ENCODE results near the gene HIBCH.
"Not testable (repeated sequence)": the region's sequence is repeated elsewhere in the genome, so short reads cannot be mapped to it uniquely, and the experiment has no call there.

The HIBCH gene, protein sequence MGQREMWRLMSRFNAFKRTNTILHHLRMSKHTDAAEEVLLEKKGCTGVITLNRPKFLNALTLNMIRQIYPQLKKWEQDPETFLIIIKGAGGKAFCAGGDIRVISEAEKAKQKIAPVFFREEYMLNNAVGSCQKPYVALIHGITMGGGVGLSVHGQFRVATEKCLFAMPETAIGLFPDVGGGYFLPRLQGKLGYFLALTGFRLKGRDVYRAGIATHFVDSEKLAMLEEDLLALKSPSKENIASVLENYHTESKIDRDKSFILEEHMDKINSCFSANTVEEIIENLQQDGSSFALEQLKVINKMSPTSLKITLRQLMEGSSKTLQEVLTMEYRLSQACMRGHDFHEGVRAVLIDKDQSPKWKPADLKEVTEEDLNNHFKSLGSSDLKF

DNA sequence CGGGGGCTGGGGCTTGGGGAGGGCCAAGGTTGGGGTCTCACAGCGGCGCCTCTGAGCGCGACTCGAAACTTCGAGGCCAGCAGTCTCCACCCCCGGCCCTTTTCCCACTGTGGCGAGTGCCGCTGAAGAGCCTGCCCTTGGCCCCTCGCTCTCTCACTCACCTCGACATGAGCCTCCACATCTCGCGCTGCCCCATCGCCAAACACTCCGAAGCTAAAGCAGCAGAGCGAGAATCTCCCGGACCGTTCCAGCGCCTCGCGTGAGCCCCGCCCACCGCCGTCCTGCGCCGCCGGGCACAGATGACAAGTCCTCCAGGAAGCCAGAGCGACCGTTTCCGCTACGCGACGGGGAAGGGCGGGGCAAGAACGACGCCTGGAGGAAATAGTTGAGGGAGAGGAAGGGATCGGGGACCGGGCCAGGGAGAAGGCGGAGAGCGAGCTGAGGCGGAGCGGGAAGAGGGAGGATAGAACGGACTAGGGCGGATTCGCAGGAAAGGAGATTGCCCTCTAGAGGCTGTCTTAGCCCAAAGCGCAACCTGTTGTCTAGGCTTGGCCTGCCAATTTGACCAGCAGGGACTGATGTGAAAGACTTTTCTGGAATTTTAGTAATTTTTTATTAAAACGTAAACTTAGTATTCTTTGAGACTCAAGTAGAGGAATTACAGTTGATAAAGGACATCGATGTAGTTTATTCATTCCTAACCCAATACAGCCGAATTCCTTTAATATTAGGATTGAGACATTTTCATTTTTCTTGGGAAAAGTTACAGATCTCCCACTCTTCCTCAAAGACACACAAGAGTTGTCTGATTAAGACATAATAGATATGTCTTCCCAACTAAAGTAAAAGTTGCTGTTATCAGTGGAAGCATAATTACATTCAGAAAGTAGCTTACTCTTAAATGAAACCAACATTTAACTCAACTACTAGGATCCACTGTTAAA, at the start of gene HIBCH:
Gene HIBCH (minus strand): TSS at position 272 of the 944 bp plus-strand sequence. CDS start 76 bp downstream, at position 196.
- peak; percentile 96 to 98 for DNase-seq (ENCODE audit: low read depth in 2 of 2)

DNA sequence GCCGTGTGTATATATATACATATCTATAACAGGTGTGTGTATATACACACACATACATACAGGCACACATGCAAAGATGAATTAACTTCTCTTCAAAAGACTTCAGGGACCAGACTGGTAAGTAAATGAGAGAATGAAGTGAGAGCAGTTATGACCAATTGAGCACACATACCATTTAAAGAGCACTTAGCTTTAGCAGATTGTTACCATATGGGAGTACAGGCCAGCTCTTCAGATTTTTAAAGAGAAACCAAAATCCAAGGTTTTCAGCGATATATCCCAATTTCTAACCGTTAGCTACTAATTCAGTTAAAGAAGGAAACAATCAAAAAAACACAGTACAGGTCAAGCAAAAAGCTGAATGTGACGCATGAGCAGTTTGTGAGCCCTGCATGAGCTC, 47.5 kb upstream of the HIBCH start:
- DNase-seq (ENCODE audit: low read depth in 2 of 2): no peak

DNA sequence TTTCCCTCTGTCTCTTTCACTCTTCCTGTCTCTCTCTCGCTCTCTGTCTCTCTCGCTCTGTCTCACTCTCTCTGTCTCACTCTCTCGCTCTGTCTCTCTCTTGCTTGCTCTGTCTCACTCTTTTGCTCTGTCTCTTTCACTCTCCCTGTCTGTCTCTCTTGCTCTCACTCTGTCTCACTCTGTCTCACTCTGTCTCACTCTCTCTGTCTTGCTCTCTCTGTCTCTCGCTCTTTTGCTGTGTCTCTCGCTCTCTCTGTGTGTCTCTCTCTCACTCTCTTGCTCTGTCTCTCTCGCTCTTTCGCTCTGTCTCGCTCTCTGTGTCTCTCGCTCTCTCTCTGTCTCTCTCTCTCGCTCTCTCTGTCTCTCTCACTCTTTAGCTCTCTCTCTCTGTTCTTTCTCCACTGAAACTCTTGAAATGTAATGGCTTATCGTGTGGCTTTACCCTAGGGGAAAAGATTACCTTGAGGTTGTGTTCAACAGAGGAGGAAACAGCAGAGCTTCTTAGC, 46.7 kb upstream of the HIBCH start:
- no peak for DNase-seq (ENCODE audit: low read depth in 2 of 2)

DNA sequence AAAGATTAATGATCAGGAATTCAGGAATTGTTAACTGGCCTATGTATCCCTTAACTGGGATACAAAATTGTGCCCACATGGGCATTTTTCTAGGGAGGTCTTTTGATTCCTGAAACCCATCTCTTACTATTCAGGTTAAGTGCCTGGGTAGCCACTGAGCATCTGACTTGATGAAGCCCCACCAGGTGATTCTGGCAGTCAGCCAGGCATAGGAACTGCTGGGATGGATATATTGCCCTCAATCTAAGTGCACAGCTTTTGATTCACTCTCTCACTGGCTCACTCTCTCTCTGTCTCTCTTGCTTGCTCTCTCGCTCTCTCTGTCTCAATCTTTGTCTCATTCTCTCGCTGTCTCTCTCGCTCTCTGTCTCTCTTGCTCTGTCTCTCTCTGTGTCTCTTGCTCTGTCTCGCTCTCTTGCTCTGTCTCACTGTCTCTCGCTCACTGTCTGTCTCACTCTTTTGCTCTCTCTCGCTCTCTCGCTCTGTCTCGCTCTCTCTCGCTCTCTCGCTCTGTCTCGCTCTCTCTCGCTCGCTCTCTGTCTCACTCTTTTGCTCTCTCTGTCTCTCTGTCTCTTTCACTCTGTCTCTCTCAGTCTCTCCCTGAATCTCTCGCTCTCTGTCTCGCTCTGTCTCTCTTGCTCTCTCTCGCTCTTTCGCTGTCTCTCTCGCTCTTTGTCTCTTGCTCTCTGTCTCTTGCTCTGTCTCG, 46.0 kb upstream of the HIBCH start:
- no peak for DNase-seq (ENCODE audit: low read depth in 2 of 2)

DNA sequence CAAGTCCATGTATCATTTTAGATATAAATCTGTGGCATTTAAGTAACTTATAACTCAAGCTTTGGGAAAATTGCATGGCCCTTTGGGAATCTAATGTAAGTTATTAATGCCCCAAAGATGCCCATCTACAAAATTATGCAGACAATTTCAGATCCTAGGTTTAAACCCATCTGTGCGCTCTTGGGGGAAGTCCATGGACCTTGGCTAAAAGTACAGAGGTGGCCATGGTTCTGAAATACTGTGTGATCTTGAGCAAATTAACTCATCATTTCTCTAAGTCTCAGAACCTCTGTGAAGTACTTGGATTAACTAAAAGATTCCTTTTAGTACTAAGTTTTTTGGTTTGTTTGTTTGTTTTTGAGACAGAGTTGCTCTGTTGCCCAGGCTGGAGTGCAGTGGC, 43.3 kb upstream of the HIBCH start:
- no peak for DNase-seq (ENCODE audit: low read depth in 2 of 2)

DNA sequence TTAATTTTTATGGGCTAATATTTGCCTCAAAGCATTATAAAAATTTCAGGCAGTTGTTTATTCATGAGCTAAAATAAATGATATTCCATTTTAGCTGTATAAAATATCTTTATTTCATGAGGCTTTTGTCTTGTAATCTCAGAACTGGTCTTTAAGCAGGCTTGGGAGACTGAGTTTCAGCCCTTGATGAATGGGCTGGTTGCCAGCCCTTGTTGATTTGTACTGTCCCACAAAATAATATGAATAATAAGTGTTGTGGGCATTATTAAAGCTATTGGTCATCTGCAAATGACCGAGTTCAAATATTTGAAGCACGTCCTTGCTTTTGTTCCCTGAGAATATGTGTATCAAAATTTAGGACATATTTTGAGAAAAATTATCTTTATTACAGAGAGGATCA, 41.9 kb upstream of the HIBCH start:
- no peak for DNase-seq (ENCODE audit: low read depth in 2 of 2)

DNA sequence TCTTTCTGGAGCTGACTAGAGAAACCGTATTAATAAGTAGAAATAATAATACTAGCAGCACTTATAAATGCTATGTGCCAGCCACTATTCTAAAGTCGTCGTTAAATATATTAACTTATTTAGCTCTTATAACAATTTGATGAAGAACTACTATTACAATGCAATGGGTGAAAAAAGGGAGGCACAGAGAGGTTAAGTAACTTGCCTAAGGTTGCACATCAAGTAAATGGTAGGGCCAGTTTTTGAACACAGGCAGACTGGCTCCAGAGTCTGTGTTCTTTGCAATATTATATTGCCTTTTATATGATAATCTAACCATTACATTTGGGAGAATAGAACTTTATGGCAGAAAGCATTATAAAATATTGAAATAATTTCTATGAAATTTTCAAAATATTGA, 41.3 kb upstream of the HIBCH start:
- DNase-seq (ENCODE audit: low read depth in 2 of 2): no peak

DNA sequence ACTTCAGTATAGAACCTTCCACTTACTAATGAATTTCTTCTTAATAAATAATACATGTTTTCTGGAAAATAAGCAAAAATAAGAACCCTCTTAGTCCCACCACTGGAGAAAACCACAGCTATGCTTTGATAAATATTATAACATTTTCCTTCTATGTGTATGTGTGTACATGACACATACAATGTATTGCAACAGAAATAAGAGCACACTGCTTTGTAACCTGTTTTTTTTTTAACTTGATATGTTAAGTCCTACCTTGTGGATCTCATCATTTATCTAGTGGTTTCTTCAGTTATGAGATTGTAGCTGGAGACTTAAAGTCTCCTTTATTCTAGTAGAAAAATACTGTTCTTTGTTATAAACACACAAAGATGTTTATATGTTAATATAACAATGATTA, 40.9 kb upstream of the HIBCH start:
- no peak for DNase-seq (ENCODE audit: low read depth in 2 of 2)

DNA sequence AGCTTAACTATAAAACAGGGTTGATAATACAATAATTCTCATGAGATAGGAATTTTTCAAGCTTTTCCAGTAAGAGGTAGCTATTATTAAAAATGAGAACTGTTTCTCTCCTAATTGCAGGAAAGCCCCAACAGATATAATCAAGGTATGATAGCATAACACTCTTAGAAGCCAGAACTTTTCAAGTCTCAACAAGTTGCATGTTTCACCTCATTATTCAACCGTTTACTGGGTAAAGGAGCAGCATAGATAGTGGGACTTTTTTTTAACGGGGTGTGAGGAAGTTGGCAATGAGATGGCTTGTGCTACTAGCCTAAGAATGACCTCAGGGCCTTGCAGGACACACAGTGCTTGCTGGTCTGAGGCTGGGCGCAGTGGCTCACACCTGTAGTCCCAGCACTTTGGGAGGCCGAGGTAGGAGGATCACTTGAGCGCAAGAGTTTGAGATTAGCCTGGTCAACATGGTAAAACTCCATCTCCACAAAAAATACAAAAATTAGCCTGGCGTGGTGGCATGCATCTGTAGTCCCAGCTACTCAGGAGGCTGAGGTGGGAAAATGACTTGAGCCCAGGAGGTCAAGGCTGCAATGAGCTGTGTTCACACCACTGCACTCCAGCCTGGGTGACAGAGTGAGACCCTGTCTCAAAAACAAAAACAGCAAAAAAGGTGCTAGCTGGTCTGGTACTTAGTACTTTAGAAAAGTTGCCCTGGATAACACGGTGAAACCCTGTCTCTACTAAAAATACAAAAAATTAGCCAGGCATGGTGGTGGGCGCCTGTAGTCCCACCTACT, 39.2 kb upstream of the HIBCH start:
- DNase-seq (ENCODE audit: low read depth in 2 of 2): not testable (repeated sequence)

DNA sequence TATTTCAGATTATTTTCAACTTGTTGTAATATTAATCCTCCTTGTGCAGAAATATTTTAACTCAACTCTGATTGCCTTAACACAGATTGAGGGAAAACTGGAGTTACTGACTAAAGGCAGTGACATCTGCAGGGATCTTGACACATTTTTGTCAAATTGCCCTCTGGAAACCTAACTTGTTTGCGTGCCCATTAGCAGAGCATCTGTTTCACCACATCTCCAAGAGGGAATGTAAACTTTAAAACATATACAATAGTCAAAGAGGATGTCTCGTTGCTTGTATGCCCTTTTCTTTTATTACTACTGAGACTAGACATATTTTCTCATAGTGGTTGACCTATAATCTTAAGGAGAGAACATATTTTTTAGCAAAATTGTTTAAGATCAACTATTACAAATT, 38.0 kb upstream of the HIBCH start:
- no peak for DNase-seq (ENCODE audit: low read depth in 2 of 2)

DNA sequence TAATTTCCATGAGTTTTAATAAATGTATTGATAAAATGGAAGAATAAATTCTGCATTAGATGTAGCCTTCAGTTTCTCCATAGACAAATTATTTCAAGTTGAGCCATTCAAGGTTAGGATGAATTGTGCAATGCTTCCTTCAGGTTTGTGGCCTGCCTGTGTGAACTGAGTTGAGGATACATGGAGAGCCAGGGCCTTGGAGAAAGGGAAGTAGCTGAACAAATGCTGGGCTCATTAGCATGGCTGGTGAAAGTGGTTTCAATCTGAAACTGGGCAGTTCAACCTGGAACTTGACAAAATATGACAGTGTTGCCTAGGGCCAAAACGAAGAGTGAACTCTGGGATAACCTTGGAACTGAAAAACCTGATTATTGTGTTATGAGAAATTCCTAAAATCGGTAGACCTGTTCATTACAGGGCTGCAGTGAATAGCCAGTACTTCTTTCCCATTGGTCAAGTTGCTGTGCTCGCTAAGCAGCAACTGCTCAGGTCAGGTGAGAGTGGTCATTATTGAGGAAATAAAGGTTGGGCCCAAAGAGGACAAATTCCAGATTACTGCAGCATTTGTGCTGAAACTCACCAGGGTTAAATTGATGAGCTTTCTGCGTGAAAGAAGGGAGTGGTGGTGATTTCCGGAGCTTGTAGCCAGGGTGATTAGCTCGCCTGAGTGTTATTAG, 36.5 kb upstream of the HIBCH start:
- no peak for DNase-seq (ENCODE audit: low read depth in 2 of 2)

DNA sequence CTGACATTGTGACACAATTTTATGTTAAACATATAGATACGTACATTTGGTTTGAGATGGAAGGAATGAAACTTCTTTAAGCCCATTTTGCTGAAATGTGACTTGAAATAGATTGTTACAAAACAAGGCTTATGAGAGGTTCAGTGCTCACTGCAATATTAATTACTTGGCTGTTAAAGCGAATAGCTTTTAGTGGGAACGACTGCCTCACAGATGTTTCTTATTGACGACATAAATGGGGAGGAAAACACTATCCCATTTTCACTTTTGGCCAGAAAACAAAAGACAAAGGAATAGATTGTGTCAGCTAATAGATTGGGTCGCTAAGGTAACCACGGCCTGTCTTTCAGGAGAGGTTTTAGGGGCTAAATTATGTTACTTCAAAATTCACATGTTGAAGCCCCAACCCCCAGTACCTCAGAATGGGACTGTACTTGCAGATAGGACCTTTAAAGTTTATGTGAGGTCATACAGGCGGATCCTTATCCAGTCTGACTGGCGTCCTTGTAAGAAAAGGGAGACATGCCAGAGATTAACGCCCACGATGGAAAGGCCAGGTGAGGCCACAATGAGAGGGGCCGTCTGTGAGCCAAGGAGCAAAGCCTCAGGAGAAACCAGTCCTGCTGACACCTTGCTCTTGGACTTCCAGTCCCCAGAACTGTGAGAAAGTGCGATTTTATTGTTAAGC, 34.5 kb upstream of the HIBCH start:
- DNase-seq (ENCODE audit: low read depth in 2 of 2): no peak

DNA sequence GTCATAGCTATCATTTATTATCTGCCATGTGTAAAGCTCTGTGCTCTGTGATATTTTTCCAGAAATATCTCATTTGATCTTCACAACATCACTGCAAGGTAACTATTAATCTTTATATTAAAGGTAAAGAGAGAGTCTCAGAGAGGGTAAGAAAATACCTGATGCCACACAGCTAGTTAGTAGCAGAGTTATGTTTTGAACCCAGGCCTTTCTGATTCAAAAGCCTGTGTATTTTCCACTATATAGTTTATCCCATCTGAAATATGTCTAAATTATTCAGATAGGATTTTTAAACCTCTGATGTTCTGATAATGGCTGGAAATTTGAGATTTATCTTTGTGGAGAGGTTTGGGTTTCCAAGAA, 33.9 kb upstream of the HIBCH start:
- DNase-seq (ENCODE audit: low read depth in 2 of 2): no peak

DNA sequence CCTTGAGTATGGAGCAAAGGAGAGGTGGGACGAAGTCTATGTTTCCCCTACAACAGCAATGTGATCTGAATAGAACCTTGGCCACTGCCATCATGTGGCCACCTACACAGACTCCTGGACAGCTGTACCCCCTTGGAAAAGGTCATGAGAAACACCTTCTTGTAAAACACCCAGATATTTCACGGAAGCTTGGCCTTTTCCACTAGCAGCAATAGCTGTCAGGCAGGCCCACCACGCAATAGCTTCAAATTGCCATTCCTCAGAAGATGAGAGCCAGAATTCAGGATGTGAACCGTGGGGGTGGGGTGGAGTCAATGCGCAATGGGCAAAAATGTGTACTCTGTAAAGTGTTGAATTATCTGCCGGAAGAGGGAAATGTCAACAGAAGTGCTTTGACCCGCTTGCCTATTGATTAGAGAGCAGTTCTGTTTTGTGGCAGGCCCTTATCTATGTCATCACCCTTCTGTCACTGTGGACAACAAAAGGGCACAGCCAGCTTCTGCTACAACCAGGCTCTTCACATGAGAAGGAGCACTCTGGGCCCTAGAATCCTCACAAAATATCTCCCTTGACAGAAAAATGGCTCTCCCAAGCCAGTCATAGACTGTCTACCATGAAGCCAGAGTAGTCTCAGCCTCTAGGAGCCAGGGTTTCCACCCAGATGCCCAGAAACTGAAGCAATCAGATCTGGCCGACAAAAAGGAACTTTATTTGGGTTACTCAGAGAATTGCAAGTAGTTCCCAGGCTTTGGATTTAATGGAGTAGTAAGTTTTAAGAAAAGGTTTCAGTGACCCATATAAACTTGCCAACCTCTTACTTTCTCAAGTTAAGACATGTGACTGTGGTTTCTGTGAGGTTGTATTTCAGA, 33.3 kb upstream of the HIBCH start:
- no peak for DNase-seq (ENCODE audit: low read depth in 2 of 2)

DNA sequence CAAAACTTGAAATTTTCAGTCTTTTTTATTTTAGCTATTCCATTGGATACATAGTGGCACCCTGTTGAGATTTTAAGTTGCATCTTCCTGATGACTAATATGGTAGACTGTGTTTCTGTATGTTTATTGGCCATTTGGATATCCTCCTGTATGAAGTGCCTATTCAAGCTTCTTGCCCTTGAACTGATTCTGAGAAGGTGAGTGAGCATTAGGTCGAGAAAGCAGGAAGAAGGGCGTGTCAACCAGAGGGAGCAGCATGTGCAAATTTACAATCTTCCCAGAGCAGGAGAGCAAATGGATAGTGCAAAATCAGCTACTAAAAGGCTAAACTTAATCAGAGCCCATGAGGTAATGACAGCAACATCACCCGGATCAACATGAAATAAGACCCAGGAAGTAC, 32.3 kb upstream of the HIBCH start:
- no peak for DNase-seq (ENCODE audit: low read depth in 2 of 2)

DNA sequence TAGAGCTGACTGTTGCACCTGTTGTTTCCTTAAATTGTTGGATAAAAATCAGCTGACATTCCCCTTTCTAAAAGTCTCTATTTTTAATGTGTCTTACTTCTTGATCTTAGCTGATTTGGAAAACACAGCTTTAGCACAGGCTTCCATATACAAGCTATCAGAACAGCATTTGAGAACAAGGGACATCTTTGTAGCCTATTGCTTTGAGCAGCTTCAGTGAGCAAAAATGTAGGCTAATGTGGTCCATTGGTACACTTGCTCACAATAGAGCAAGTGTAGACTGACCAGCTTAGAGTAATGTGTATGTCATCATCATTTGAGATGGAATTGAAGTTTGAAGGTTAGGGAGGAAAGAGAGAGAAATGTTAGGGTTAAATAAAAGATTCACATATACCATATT, 30.7 kb upstream of the HIBCH start:
- no peak for DNase-seq (ENCODE audit: low read depth in 2 of 2)

DNA sequence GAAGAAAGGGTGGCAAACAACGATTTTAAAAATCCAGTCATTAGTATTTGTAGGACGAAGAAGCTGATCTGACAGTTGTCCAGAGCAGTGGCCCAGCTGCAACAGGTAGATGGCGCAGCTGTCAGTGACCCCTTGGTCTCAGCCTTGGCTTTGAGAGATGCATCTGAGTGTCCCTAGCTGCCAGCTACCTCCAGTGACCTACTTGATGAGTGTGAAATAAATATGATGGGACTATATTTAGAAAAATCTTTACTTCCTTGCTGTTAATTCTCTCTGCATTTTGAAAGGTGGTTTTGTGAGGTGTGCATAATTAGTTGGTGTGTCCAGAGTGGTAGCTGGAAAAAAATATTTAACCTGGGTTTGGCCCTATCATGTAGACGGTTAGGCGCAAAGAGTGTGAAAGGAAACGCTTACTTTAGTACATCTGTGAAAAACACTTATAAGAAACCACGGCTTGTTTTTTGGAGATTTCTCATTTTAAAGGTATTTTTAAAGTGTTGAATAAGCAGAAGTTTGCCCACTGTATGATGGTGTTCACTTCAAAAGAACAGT, 24.7 kb upstream of the HIBCH start:
- DNase-seq (ENCODE audit: low read depth in 2 of 2): no peak

DNA sequence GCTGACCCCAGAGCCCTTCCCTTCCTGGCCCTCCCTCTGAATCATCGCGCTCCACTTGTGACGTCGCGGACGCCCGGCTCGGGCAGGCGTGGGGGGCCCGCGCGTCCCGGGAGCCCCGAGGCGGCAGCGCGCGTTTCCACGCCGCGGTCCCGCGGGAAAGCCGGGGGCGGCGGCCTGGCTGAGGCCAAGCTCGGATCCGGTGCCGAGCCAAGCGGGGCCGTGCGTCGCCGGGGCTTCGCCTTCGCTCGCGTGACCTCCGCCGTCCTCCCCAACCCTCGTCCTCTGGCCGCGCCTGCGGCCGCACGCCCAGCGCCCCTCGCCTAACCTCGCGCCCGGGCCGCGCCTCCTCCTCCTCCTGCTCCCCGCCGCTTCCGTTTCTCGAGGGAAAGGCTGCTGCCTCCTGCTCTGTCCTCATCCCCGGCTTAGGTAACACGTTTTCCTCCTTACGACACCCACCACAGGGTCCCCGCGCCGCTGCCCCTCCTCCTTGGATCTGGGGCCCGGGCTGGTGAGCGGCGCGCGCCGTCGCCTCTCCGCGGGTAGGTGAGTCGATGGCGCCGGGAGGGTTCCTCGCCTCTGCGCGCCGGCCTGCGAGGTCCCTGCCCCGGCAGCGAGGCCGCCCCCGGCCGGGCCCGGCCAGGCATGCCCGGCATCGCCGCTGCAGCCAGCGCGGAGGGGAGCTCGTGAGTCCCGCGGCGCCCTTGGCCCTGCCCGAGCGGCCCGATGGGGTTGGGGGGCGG, 24.1 kb upstream of the HIBCH start, which contains the start of gene INPP1:
Gene INPP1 (plus strand): TSS at position 54 of the 740 bp plus-strand sequence. CDS start 16,514 bp downstream, outside the sequence.
- DNase-seq (ENCODE audit: low read depth in 2 of 2): no peak
